GM12891 (cell line): Measurements from ENCODE around the gene DUS2.
"Not testable (repeated sequence)": the region's sequence is repeated elsewhere in the genome, so short reads cannot be mapped to it uniquely, and the experiment has no call there.

Source experiments
- DNase-seq: peaks from one replicate; pipeline ENCODE4 v3.0.0; 2011; ENCODE audit warnings: low spot score; ENCODE audit not compliant: insufficient read length
- FAIRE-seq: peaks from 2 replicates; lab custom pipeline; 2011; peaks lifted over from hg19 to GRCh38; lab: Jason Lieb, UNC
- PAX5 ChIP-seq: IDR thresholded peaks from 2 replicates; pipeline ENCODE4 v1.6.1; 2011; ENCODE audit warnings: low read length, moderate library complexity, mild to moderate bottlenecking; ENCODE audit not compliant: insufficient read depth, severe bottlenecking
- POLR2A ChIP-seq: IDR thresholded peaks from 2 replicates; pipeline ENCODE4 v1.6.1; 2011; ENCODE audit warnings: low read depth, low read length, control low read depth
- POLR2AphosphoS5 ChIP-seq: IDR thresholded peaks from 2 replicates; pipeline ENCODE4 v1.6.1; 2011; ENCODE audit warnings: low read depth, low read length, control low read depth
- POU2F2 ChIP-seq: IDR thresholded peaks from 2 replicates; pipeline ENCODE4 v1.6.1; 2011; ENCODE audit warnings: low read depth, mild to moderate bottlenecking, control low read depth, low read length, moderate library complexity
- SPI1 ChIP-seq: IDR thresholded peaks from 2 replicates; pipeline ENCODE4 v1.6.1; 2011; ENCODE audit warnings: low read depth, low read length, control low read depth
- TAF1 ChIP-seq: IDR thresholded peaks from 2 replicates; pipeline ENCODE4 v1.6.1; 2011; ENCODE audit warnings: low read depth, low read length, control low read depth

The DUS2 gene

DNA sequence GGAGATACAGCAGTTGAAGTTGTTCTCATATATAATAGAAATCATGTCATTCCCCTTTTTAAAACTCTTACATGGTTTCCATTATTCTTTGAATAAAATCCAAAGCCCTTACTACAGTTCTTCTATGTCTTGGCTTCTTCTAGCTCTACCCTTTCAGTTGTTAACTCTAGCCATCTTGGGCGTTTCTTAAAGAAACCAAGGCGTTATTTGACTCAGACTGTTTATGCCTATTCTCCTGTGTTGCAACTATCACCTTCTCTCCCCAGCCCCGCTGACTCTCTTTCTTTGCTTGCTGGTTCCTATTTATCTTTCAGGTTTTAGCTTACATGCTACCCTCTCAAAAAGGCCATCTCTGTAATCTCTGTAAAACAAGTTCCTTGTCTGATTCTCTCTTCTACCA, 94.8 kb downstream of the DUS2 start:
- TF ChIP-seq TAF1 (no peak), POLR2A (no peak), PAX5 (no peak), POLR2AphosphoS5 (no peak)
- DNase-seq (no peak), FAIRE-seq (no peak)

DNA sequence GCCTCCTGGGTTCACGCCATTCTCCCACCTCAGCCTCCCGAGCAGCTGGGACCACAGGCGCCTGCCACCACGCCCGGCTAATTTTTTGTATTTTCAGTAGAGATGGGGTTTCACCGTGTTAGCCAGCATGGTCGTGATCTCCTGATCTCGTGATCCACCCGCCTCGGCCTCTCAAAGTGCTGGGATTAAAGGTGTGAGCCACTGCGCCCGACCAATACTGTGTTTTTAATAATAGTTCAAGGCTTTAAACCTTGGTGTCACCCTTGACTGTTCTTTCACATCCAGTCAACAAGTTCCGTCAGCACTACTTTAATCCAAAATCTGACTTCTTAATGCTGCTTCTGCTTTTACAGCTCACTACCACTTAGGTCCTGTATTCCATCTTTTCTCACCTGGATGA, 95.9 kb downstream of the DUS2 start:
- FAIRE-seq (peak; percentile 35), DNase-seq (peak; percentile 13)
- peak; percentile 46; the same call in 1 of the 2 replicates for TF ChIP-seq SPI1

DNA sequence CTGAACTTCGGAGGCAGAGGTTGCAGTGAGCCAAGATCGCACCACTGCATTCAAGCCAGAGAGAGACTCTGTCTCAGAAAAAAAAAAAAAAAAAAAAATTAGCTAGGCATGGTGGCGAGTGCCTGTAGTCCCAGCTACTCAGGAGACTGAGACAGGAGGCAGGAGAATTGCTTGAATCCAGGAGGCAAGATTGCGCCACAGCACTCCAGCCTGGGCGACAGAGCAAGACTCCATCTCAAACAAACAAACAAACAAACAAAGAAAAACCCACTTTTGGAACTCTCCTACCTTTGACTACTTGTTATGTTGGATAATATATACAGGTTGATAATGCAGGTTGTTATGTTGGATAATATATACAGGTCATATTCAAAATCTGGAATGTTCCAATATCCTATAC, 97.4 kb downstream of the DUS2 start:
- not testable (repeated sequence) for DNase-seq, FAIRE-seq

DNA sequence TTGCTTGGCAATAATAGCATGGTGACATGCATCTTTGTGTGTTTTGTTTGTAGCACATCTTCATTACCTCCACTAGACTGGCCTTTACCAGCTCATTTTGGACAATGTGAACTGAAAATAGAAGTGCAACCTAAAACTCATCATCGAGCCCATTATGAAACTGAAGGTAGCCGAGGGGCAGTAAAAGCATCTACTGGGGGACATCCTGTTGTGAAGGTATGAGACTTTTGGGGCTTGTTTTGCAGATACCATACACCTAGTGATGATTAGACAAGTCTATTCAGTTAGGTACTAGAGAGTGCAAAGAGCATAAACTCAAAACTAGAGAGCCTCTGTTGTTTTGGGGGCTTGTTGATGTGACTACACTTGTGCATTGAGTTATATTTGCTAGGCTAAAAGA, 103.3 kb downstream of the DUS2 start:
- DNase-seq (no peak), FAIRE-seq (peak; percentile 79)
- TF ChIP-seq SPI1 (0 out of 2 replicates have a peak, but pooled peaks have one; percentile 8), POLR2A (no peak), TAF1 (no peak), POU2F2 (no peak), POLR2AphosphoS5 (no peak), PAX5 (no peak)

DNA sequence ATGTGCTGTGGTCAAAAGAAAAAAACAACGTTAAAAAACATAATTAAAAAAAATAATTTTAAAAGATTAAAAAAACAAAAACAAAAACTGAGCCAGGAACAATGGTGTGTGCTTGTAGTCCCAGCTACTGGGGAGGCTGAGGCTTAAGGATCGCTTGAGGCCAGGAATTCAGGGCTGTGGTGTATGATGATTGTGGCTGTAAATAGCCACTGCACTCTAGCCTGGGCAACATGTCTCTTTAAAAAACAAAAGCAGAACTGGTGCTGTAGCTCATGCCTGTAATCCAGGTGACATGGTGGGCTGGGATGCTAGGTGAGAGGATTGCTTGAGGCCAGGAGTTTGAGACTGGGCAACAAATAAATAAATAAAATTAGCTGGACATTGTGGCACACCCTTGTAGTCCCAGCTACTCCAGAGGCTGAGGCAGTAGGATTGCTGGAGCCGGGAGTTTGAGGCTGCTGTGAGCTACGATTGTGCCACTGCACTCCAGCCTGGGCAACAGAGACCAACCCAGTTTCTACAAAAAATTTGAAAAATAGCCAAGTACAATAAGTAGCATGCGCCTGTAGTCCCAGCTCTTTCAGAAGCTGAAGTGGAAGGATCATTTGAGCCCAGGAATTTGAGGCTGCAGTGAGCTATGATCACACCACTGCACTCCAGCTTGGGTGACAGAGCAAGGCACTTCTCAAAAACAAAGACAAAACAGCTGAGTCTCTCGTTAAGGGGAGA, 105.7 kb downstream of the DUS2 start:
- FAIRE-seq = no peak
- TF ChIP-seq POU2F2 (no peak), SPI1 (0 out of 2 replicates have a peak, but pooled peaks have one; percentile 25), PAX5 (no peak), TAF1 (no peak)
- no peak for DNase-seq
